HCT116 (cell line): ENCODE measurements around the gene ATXN2. TPM values are rescaled to one million over a fixed set of nuclear protein-coding genes. Genes with fewer than 3 reads are reported as not detected.

ENCODE experiments used
- ATAC-seq: fragments of 200-7000 bp; cut with Tn5 transposase; 2 replicates; pipeline ENCODE4 v1.9.1; 2020; ENCODE audit warnings: mild to moderate bottlenecking, moderate library complexity
- BruUV-seq: library from RNA; stranded (reverse); fragments of 400-500 nt; replicated peaks from 2 replicates; lab custom pipeline; 2021; lab: Mats Ljungman, UMichigan
- CTCF ChIA-PET: fragments of 300-600 bp; sonication (Branson Sonifier 250); formaldehyde crosslinking; loops from one replicate; lab custom pipeline; 2021; ENCODE audit warnings: antibody characterized with exemption; lab: Charles Lee
- POLR2A ChIA-PET: fragments of 300-600, 350-600 bp; sonication (Branson Sonifier 250); formaldehyde crosslinking; loops from one replicate; lab custom pipeline; 2021; ENCODE audit warnings: antibody characterized with exemption; lab: Charles Lee
- RAD21 ChIA-PET, 2 experiments: fragments of 300-600 bp; sonication (Branson Sonifier 250); formaldehyde crosslinking; loops; one replicate each; lab custom pipeline; 2023; ENCODE audit warnings: low total read pairs in 2 of 2; ENCODE audit not compliant: uncharacterized antibody in 2 of 2, unreplicated experiment in 2 of 2, low non-redundant PET in 1 of 2; lab: Charles Lee
- DNase-seq: peaks from one replicate; pipeline ENCODE4 v3.0.0-alpha.2; 2010; ENCODE audit warnings: low read depth, low spot score
- H2AFZ ChIP-seq: fragments of 200-600 bp; shearing (Covaris generic), sonication (generic); 2 replicates; pipeline ENCODE4 v1.6.1; 2017; ENCODE audit warnings: low read depth, mixed run types, mixed read lengths, antibody characterized with exemption, low read length; ENCODE audit not compliant: poor library complexity, severe bottlenecking
- H3K27ac ChIP-seq: 2 replicates; pipeline ENCODE4 v1.5.1; 2012; ENCODE audit warnings: low read depth, low read length
- H3K27me3 ChIP-seq: fragments of 200-600 bp; sonication (generic); 2 replicates; pipeline ENCODE4 v1.6.1; 2016; ENCODE audit warnings: mixed run types, low read length, mixed read lengths; ENCODE audit not compliant: insufficient read depth
- H3K36me3 ChIP-seq, 2 experiments: fragments of 200-500 bp in 1 of 2; fragments of 200-600 bp in 1 of 2; sonication (Bioruptor generic) in 1 of 2; sonication (generic) in 1 of 2; 2 replicates each; pipeline versions ENCODE4 v1.5.1 to v1.6.1; 2014 to 2016; ENCODE audit warnings: low read length in 2 of 2, inconsistent platforms in 1 of 2, mixed read lengths in 1 of 2, mixed run types in 1 of 2; ENCODE audit not compliant: insufficient read depth in 2 of 2, control insufficient read depth in 1 of 2
- H3K4me1 ChIP-seq, 2 experiments: fragments of 200-600 bp in 1 of 2; sonication (generic) in 1 of 2; 2 replicates each; pipeline versions ENCODE4 v1.5.1 to v1.6.1; 2012 to 2017; ENCODE audit warnings: low read length in 2 of 2, inconsistent platforms in 1 of 2, mild to moderate bottlenecking in 1 of 2, mixed read lengths in 1 of 2, mixed run types in 1 of 2, moderate library complexity in 1 of 2; ENCODE audit not compliant: insufficient read depth in 2 of 2, control insufficient read depth in 1 of 2
- H3K4me2 ChIP-seq: fragments of 200-600 bp; sonication (generic); 2 replicates; pipeline ENCODE4 v1.6.1; 2017; ENCODE audit warnings: mixed run types, low read length, mixed read lengths
- H3K4me3 ChIP-seq, 2 experiments: fragments of 200-600 bp in 1 of 2; sonication (generic) in 1 of 2; replicated peaks in 1 of 2; 2 replicates each; pipeline ENCODE4 v1.5.1; 2011 to 2016; ENCODE audit warnings: low read length in 2 of 2, control low read depth in 1 of 2, low read depth in 1 of 2, mild to moderate bottlenecking in 1 of 2, mixed read lengths in 1 of 2, mixed run types in 1 of 2
- H3K79me2 ChIP-seq: fragments of 200-600 bp; sonication (generic); 2 replicates; pipeline ENCODE4 v1.6.1; 2017; ENCODE audit warnings: mild to moderate bottlenecking, mixed run types, low read length, moderate library complexity, mixed read lengths; ENCODE audit not compliant: insufficient read depth
- H3K9ac ChIP-seq: fragments of 200-600 bp; sonication (generic); 2 replicates; pipeline ENCODE4 v1.6.1; 2016; ENCODE audit warnings: low read length, mixed read lengths
- H3K9me2 ChIP-seq: fragments of 200-600 bp; sonication (generic), shearing (Covaris generic); 2 replicates; pipeline ENCODE4 v1.6.1; 2017; ENCODE audit warnings: mixed run types, mild to moderate bottlenecking, moderate library complexity; ENCODE audit not compliant: insufficient read depth
- H3K9me3 ChIP-seq, 2 experiments: fragments of 200-500 bp in 1 of 2; fragments of 200-600 bp in 1 of 2; sonication (Bioruptor generic) in 1 of 2; sonication (generic) in 1 of 2; 2 replicates each; pipeline ENCODE4 v1.6.1; 2014 to 2017; ENCODE audit warnings: low read length in 2 of 2, mixed read lengths in 2 of 2, inconsistent platforms in 1 of 2, low read depth in 1 of 2, mild to moderate bottlenecking in 1 of 2, mixed run types in 1 of 2, moderate library complexity in 1 of 2; ENCODE audit not compliant: control insufficient read depth in 1 of 2, insufficient read depth in 1 of 2
- H4K20me1 ChIP-seq: fragments of 200-600 bp; sonication (generic), shearing (Covaris generic); 2 replicates; pipeline ENCODE4 v1.6.1; 2017; ENCODE audit warnings: mixed run types, mild to moderate bottlenecking, moderate library complexity; ENCODE audit not compliant: insufficient read depth
- ATF3 ChIP-seq: IDR thresholded peaks from 2 replicates; pipeline ENCODE4 v1.6.1; 2012
- CEBPB ChIP-seq: IDR thresholded peaks from 2 replicates; pipeline ENCODE4 v1.6.1; 2012; ENCODE audit warnings: low read depth
- EGR1 ChIP-seq: IDR thresholded peaks from 2 replicates; pipeline ENCODE4 v1.6.1; 2012; ENCODE audit warnings: low read depth
- EZH2phosphoT487 ChIP-seq: fragments of 200-600 bp; IDR thresholded peaks from 2 replicates; pipeline ENCODE4 v1.6.1; 2018; ENCODE audit warnings: antibody characterized with exemption, borderline replicate concordance
- MAX ChIP-seq: IDR thresholded peaks from 2 replicates; pipeline ENCODE4 v1.6.1; 2012
- POLR2A ChIP-seq: IDR thresholded peaks from 2 replicates; pipeline ENCODE4 v1.7.0; 2011; ENCODE audit warnings: borderline replicate concordance; ENCODE audit not compliant: insufficient read depth, insufficient read length; ENCODE audit errors: extremely low read depth
- POLR2AphosphoS5 ChIP-seq: IDR thresholded peaks from 2 replicates; pipeline ENCODE4 v1.6.1; 2011; ENCODE audit warnings: mild to moderate bottlenecking, low read depth, low read length, moderate library complexity
- RAD21 ChIP-seq: IDR thresholded peaks from 2 replicates; pipeline ENCODE4 v1.6.1; 2012; ENCODE audit warnings: low read depth, mild to moderate bottlenecking
- REST ChIP-seq: IDR thresholded peaks from 2 replicates; pipeline ENCODE4 v1.6.1; 2012; ENCODE audit warnings: low read depth
- SIN3A ChIP-seq: IDR thresholded peaks from 2 replicates; pipeline ENCODE4 v1.6.1; 2012; ENCODE audit warnings: low read depth
- SP1 ChIP-seq: IDR thresholded peaks from 2 replicates; pipeline ENCODE4 v1.6.1; 2012; ENCODE audit warnings: low read depth
- SRF ChIP-seq: IDR thresholded peaks from 2 replicates; pipeline ENCODE4 v1.6.1; 2012; ENCODE audit warnings: low read depth
- YY1 ChIP-seq: IDR thresholded peaks from 2 replicates; pipeline ENCODE4 v1.6.1; 2011; ENCODE audit warnings: low read length, low read depth, moderate library complexity, mild to moderate bottlenecking; ENCODE audit not compliant: insufficient replicate concordance; ENCODE audit errors: extremely low read depth
- ZNF274 ChIP-seq: fragments of 200-500 bp; sonication (Bioruptor generic); IDR thresholded peaks from 2 replicates; pipeline ENCODE4 v1.6.1; 2014; ENCODE audit warnings: mild to moderate bottlenecking, low read depth, low read length, inconsistent platforms
- intact Hi-C: fragments of 100-400 bp; cut with micrococcal nuclease; formaldehyde crosslinking; loops from 2 replicates; pipeline ENCODE4 v1.10.0; 2022
- total RNA-seq: library from RNA; stranded (reverse); gene quantifications from one replicate; pipeline ENCODE4 v1.2.1, GENCODE V29; 2021; ENCODE audit not compliant: unreplicated experiment

Gene ATXN2
- total RNA-seq, 1 experiment from 2014 or later, result 72.7 TPM

GRCh38 chr12:111626230-111626629 lies 27.1 kb upstream of the ATXN2 start:
- BruUV-seq, result no TSS peak
- intact Hi-C loops, result no loop called here

More at GRCh38 chr12:111626230-111626629, 27.1 kb upstream of the ATXN2 start:
- H3K27ac ChIP-seq, result no peak overlapping the region
- H2AFZ ChIP-seq, result no peak overlapping the region
- H3K4me1 ChIP-seq, result peaks cover 0 to 13% of the 10 kb centered on the region in 2 experiments; a peak in 2 of 4 replicates
- H3K27me3 ChIP-seq, result no peaks in the 10 kb centered on the region
- TF ChIP-seq ATF3, result no peak
- TF ChIP-seq POLR2AphosphoS5, result no peak
- TF ChIP-seq EZH2phosphoT487, result no peak
- TF ChIP-seq CEBPB, result no peak
- no peak for TF ChIP-seq YY1
- TF ChIP-seq RAD21, result no peak
- no peak for TF ChIP-seq SIN3A
- TF ChIP-seq REST, result no peak
- no peak for TF ChIP-seq POLR2A
- TF ChIP-seq ZNF274, result no peak
- no peak for TF ChIP-seq EGR1
- no peak for TF ChIP-seq MAX
- TF ChIP-seq SRF, result no peak
- no peak for TF ChIP-seq SP1
- H3K9me3 ChIP-seq, result no peaks in the 10 kb centered on the region
- H3K9me2 ChIP-seq, result no peaks in the 10 kb centered on the region
- ChIA-PET CTCF (no interaction called here), RAD21 (no interaction called here), POLR2A (interaction anchor here (0.7 kb wide), 1 partner anchor 1393 kb away, joined by 3 read pairs; no protein-coding TSS in a partner anchor)
- H3K4me2 ChIP-seq, result no peak overlapping the region
- ATAC-seq (no peak), DNase-seq (no peak)
- no peak overlapping the region for H3K4me3 ChIP-seq
- no peaks in the 10 kb centered on the region for H4K20me1 ChIP-seq
- no peaks in the 10 kb centered on the region for H3K79me2 ChIP-seq
- no peaks in the 10 kb centered on the region for H3K36me3 ChIP-seq
- no peak overlapping the region for H3K9ac ChIP-seq
